GM19438 (cell line): ENCODE data around the gene TUB.

Experiments
- ATAC-seq: cut with Tn5 transposase; IDR thresholded peaks from one replicate; pipeline ENCODE4 v1.9.1; 2021; ENCODE audit warnings: low read depth; ENCODE audit not compliant: unreplicated experiment

Gene TUB

GRCh38 chr11:8067567-8067928 is 13.5 kb upstream of the TUB start:
- ATAC-seq = no peak

GRCh38 chr11:8067929-8068575 is 13.0 kb upstream of the TUB start:
- ATAC-seq = no peak

- no peak for ATAC-seq
These were observed 12.3 kb upstream of the TUB start for GRCh38 chr11:8068605-8069221.

- no peak for ATAC-seq
These were observed 11.2 kb upstream of the TUB start for GRCh38 chr11:8069771-8070170.

- peak; percentile 76 for ATAC-seq
These were observed 10.4 kb upstream of the TUB start for GRCh38 chr11:8070417-8071115.

- no peak for ATAC-seq
These were observed 9.1 kb upstream of the TUB start for GRCh38 chr11:8071616-8072581.

GRCh38 chr11:8075119-8075726 is 5.8 kb upstream of the TUB start:
- ATAC-seq = no peak

- no peak for ATAC-seq
These were observed 1.8 kb upstream of the TUB start for GRCh38 chr11:8079111-8079675.

- no peak for ATAC-seq
These were observed 841 bp upstream of the TUB start for GRCh38 chr11:8080069-8080670.

GRCh38 chr11:8081591-8082250 is 710 bp downstream of the TUB start:
- ATAC-seq = no peak

GRCh38 chr11:8082391-8083087 is 1.5 kb downstream of the TUB start:
- ATAC-seq = no peak

- ATAC-seq = no peak
These were observed 2.0 kb downstream of the TUB start for GRCh38 chr11:8083088-8083395.

GRCh38 chr11:8083871-8084281 is 2.9 kb downstream of the TUB start:
- no peak for ATAC-seq

GRCh38 chr11:8084352-8084751 is 3.3 kb downstream of the TUB start:
- no peak for ATAC-seq

- no peak for ATAC-seq
These were observed 4.1 kb downstream of the TUB start for GRCh38 chr11:8085011-8085645.

- ATAC-seq = no peak
These were observed 5.0 kb downstream of the TUB start for GRCh38 chr11:8086001-8086479.

- no peak for ATAC-seq
These were observed 5.6 kb downstream of the TUB start for GRCh38 chr11:8086571-8086970.

GRCh38 chr11:8087185-8087584 is 6.2 kb downstream of the TUB start:
- no peak for ATAC-seq
